GM20431 (cell line): Measurements from ENCODE around the gene SUPV3L1.
"Not testable (repeated sequence)": the region's sequence is repeated elsewhere in the genome, so short reads cannot be mapped to it uniquely, and the experiment has no call there.

ENCODE experiments used
- in situ Hi-C: fragments of 300-500 bp; cut with MseI, MboI; formaldehyde crosslinking; loops from one replicate; pipeline ENCODE4 v1.15.0; 2020; ENCODE audit warnings: low sequenced_read_pairs; ENCODE audit not compliant: unreplicated experiment

SUPV3L1 gene

GRCh38 chr10:69247313-69247710 lies 67.3 kb downstream of the SUPV3L1 start:
- in situ Hi-C loops, result no loop called here

DNA sequence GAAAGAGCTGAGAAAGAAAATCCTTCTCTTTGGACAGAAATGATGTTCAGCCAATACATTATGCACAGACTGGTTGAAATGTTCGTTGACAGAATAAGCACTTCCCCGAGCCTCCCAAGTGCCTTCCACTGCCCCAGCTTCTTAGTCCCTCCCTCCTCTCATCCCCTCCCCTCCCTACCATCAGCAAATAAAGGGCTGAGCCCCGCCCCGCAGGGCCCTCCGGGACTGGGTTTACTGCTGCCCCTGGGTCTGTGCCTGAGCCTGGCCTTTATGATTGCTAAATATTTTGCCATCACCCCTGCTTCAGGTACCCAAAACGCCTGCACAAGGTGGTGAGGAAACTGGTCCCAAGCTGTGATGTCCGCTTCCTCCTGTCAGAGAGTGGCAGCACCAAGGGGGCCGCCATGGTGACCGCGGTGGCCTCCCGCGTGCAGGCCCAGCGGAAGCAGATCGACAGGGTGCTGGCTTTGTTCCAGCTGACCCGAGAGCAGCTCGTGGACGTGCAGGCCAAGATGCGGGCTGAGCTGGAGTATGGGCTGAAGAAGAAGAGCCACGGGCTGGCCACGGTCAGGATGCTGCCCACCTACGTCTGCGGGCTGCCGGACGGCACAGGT lies 68.2 kb downstream of the SUPV3L1 start:
- in situ Hi-C loops, result no loop called here

- in situ Hi-C loops, result no loop called here
These were observed 70.0 kb downstream of the SUPV3L1 start for GRCh38 chr10:69250041-69250440.

DNA sequence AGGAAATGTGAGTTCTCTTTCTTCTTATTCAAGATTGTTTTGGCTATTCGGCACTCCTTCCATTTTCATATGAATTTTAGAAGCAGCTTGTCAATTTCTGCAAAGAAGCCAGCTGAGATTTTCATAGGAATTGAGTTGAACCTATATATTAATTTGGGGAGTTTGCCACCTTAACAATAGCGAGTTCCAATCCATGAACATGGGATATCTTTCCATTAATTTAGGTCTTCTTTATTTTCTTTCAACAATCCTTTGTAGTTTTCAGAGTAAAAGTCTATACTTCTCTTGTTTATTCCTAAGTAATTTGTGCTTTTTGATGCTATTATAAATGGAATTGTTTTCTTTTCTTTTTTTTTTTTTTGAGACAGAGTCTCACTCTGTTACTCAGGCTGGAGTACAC lies 71.4 kb downstream of the SUPV3L1 start:
- in situ Hi-C loops, result not testable (repeated sequence)

GRCh38 chr10:69253171-69253570 lies 73.1 kb downstream of the SUPV3L1 start:
- in situ Hi-C loops, result no loop called here

- in situ Hi-C loops, result no loop called here
These were observed 74.8 kb downstream of the SUPV3L1 start for GRCh38 chr10:69254877-69255276.
